ENCODE data around the gene EGFL6. TPM values are rescaled to one million over a fixed set of nuclear protein-coding genes. Genes with fewer than 3 reads are reported as not detected.

The EGFL6 gene
- total RNA-seq, 1 experiment from 2014 or later, result not detected

DNA sequence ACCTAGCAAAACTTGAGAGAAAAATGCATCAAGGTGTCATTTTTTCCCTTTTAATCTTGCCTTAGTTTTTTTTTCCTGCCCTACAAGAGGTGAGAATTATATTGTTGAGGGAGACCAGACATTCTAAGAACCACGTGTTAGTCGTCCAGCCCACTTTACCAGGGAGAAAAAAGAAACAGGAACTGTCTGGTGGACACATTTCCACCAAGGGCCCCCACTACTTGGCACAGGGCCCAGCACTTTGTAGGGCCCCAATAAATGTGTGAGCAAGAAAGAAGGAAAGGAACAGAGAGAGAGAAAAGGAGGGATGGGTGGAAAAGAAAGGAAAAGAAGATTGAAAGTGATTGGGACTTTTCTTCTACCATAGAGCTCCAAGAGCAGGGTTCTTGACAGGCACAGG is 3.9 kb upstream of the EGFL6 start:
- TF ChIP-seq EZH2 (IDR thresholded peaks at IDR 0.05; ENCODE audit: low read length, unreplicated experiment) (no peak), CTCF (conservative IDR thresholded peaks at IDR 0.05; ENCODE audit: low read depth, low read length) (no peak), EZH2phosphoT487 (IDR thresholded peaks at IDR 0.05; ENCODE audit: borderline replicate concordance, low read length) (no peak)
- Histone ChIP-seq H3K4me3 (ENCODE audit: low read length) (no peak overlapping the region), H3K4me2 (ENCODE audit: low read length) (no peak overlapping the region), H3K27me3 (ENCODE audit: low read length) (peaks cover 39% of the 10 kb centered on the region), H3K79me2 (ENCODE audit: low read length) (no peaks in the 10 kb centered on the region), H3F3A (ENCODE audit: low read length, unreplicated experiment) (no peaks in the 10 kb centered on the region), H3K4me1 (ENCODE audit: insufficient read depth, low read length) (no peaks in the 10 kb centered on the region), H3K36me3 (ENCODE audit: low read depth, low read length) (no peaks in the 10 kb centered on the region), H4K20me1 (ENCODE audit: low read length) (no peaks in the 10 kb centered on the region), H3K9ac (ENCODE audit: low read length) (no peak overlapping the region), H3K9me2 (replicated peaks; ENCODE audit: low read length) (no peaks in the 10 kb centered on the region), H3K27ac (ENCODE audit: low read length) (no peak overlapping the region), H2AFZ (ENCODE audit: low read length) (no peak overlapping the region), H3K9me3 (ENCODE audit: low read length) (no peaks in the 10 kb centered on the region)
- ChIA-PET POLR2A (ENCODE audit: unreplicated experiment) (no interaction called here), CTCF (no interaction called here)
- no TSS peak for BruUV-seq (replicated peaks)
- DNase-seq (no peak), ATAC-seq (no peak)
- intact Hi-C loops (cut with micrococcal nuclease), result no loop called here

GRCh38 chrX:13570261-13570605 is 832 bp downstream of the EGFL6 start:
- intact Hi-C loops (cut with micrococcal nuclease), result no loop called here
- ATAC-seq (no peak), DNase-seq (no peak)
- ChIA-PET POLR2A (ENCODE audit: unreplicated experiment) (no interaction called here), CTCF (no interaction called here)
- peaks cover 62% of the 10 kb centered on the region for H3K27me3 ChIP-seq (ENCODE audit: low read length)
- H3K27ac ChIP-seq (ENCODE audit: low read length), result no peak overlapping the region
- no peaks in the 10 kb centered on the region for H3K9me2 ChIP-seq (replicated peaks; ENCODE audit: low read length)
- no peak overlapping the region for H3K4me2 ChIP-seq (ENCODE audit: low read length)
- no peaks in the 10 kb centered on the region for H3K36me3 ChIP-seq (ENCODE audit: low read depth, low read length)
- no peaks in the 10 kb centered on the region for H3K79me2 ChIP-seq (ENCODE audit: low read length)
- H3F3A ChIP-seq (ENCODE audit: low read length, unreplicated experiment), result no peaks in the 10 kb centered on the region
- no peak for TF ChIP-seq EZH2phosphoT487 (IDR thresholded peaks at IDR 0.05; ENCODE audit: borderline replicate concordance, low read length)
- TF ChIP-seq CTCF (conservative IDR thresholded peaks at IDR 0.05; ENCODE audit: low read depth, low read length), result no peak
- no peak for TF ChIP-seq EZH2 (IDR thresholded peaks at IDR 0.05; ENCODE audit: low read length, unreplicated experiment)
- no TSS peak for BruUV-seq (replicated peaks)
- H2AFZ ChIP-seq (ENCODE audit: low read length), result no peak overlapping the region
- H3K4me3 ChIP-seq (ENCODE audit: low read length), result no peak overlapping the region
- no peak overlapping the region for H3K9ac ChIP-seq (ENCODE audit: low read length)
- no peaks in the 10 kb centered on the region for H4K20me1 ChIP-seq (ENCODE audit: low read length)
- H3K9me3 ChIP-seq (ENCODE audit: low read length), result no peaks in the 10 kb centered on the region
- no peaks in the 10 kb centered on the region for H3K4me1 ChIP-seq (ENCODE audit: insufficient read depth, low read length)

DNA sequence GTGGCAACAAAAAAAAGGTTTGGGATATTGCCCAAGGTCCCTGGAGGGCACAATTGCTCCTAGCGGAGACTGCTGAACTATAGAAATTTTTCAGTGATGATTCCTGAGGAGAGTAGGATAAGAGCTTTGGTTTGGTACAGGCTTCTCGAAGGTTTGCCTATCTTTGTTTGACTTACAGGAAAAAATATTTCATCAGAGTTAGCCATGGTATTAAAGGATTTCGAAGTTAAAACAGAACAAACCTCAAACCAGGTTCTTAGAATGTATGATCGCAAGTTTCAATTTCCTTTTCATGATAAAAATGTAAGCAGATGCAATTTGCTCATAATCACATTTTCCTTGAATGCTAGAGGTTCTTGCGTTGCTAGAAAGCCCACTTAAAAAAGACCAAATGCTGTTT is 1.7 kb downstream of the EGFL6 start:
- H3K9me3 ChIP-seq (ENCODE audit: low read length), result no peaks in the 10 kb centered on the region
- H3K9me2 ChIP-seq (replicated peaks; ENCODE audit: low read length), result no peaks in the 10 kb centered on the region
- no peaks in the 10 kb centered on the region for H4K20me1 ChIP-seq (ENCODE audit: low read length)
- H3K9ac ChIP-seq (ENCODE audit: low read length), result no peak overlapping the region
- no peaks in the 10 kb centered on the region for H3K36me3 ChIP-seq (ENCODE audit: low read depth, low read length)
- no peak overlapping the region for H2AFZ ChIP-seq (ENCODE audit: low read length)
- no peaks in the 10 kb centered on the region for H3F3A ChIP-seq (ENCODE audit: low read length, unreplicated experiment)
- ATAC-seq (no peak), DNase-seq (no peak)
- H3K27ac ChIP-seq (ENCODE audit: low read length), result no peak overlapping the region
- POLR2A ChIA-PET (ENCODE audit: unreplicated experiment), result no interaction called here
- no peak for TF ChIP-seq EZH2 (IDR thresholded peaks at IDR 0.05; ENCODE audit: low read length, unreplicated experiment)
- TF ChIP-seq EZH2phosphoT487 (IDR thresholded peaks at IDR 0.05; ENCODE audit: borderline replicate concordance, low read length), result no peak
- no peak for TF ChIP-seq CTCF (conservative IDR thresholded peaks at IDR 0.05; ENCODE audit: low read depth, low read length)
- H3K4me1 ChIP-seq (ENCODE audit: insufficient read depth, low read length), result no peaks in the 10 kb centered on the region
- CTCF ChIA-PET, result no interaction called here
- no peak overlapping the region for H3K4me2 ChIP-seq (ENCODE audit: low read length)
- no peaks in the 10 kb centered on the region for H3K79me2 ChIP-seq (ENCODE audit: low read length)
- H3K27me3 ChIP-seq (ENCODE audit: low read length), result peaks cover 62% of the 10 kb centered on the region
- no TSS peak for BruUV-seq (replicated peaks)
- intact Hi-C loops (cut with micrococcal nuclease), result no loop called here
- H3K4me3 ChIP-seq (ENCODE audit: low read length), result no peak overlapping the region

Data from PC-3 (cell line).